Upper lobe of left lung (tissue), 6 donors: Measurements from ENCODE around the gene NSD2. TPM values are rescaled to one million over a fixed set of nuclear protein-coding genes. Genes with fewer than 3 reads are reported as not detected.
A peak's percentile ranks its signal among the peaks of the same experiment; 100 is the strongest.

Experiments
- ATAC-seq, 2 donors: fragments of 200-7000 bp; cut with Tn5 transposase; one replicate each; pipeline ENCODE4 v1.9.1; 2022; ENCODE audit warnings: mild to moderate bottlenecking in 2 of 2, moderate library complexity in 2 of 2; ENCODE audit not compliant: low FRiP score in 2 of 2
- DNase-seq, 2 donors: peaks; one replicate each; pipeline ENCODE4 v3.0.0-alpha.2; 2019 to 2020
- H3K27ac ChIP-seq, 4 donors: fragments of 200-600 bp; sonication (generic); one replicate each; pipeline ENCODE4 v1.5.1; 2016 to 2019
- H3K27me3 ChIP-seq, 4 donors: fragments of 200-600 bp; sonication (generic); one replicate each; pipeline ENCODE4 v1.5.1; 2017 to 2019
- H3K36me3 ChIP-seq, 4 donors: fragments of 200-600 bp; sonication (generic); one replicate each; pipeline ENCODE4 v1.5.1; 2016 to 2019
- H3K4me1 ChIP-seq, 4 donors: fragments of 200-600 bp; sonication (generic); one replicate each; pipeline ENCODE4 v1.5.1; 2018 to 2019
- H3K4me3 ChIP-seq, 4 donors: fragments of 200-600 bp; sonication (generic); one replicate each; pipeline ENCODE4 v1.5.1; 2017 to 2019; ENCODE audit warnings: mild to moderate bottlenecking in 2 of 4, moderate library complexity in 1 of 4
- H3K9me3 ChIP-seq, 4 donors: fragments of 200-600 bp; sonication (generic); one replicate each; pipeline ENCODE4 v1.5.1; 2018 to 2019
- CTCF ChIP-seq, 6 experiments: fragments of 450-650 bp in 4 of 6; fragments of 200-600 bp in 2 of 6; sonication (generic) in 2 of 6; IDR thresholded peaks; one replicate each; pipeline ENCODE4 v1.5.1; 2016 to 2019; ENCODE audit warnings: antibody characterized with exemption in 6 of 6
- EP300 ChIP-seq, 4 donors: sonication (generic); formaldehyde crosslinking; IDR thresholded peaks; one replicate each; pipeline ENCODE4 v1.5.1; 2017; ENCODE audit warnings: antibody characterized with exemption in 4 of 4, control low read depth in 2 of 4
- POLR2A ChIP-seq, 4 donors: fragments of 450-650 bp; IDR thresholded peaks; one replicate each; pipeline ENCODE4 v1.5.1; 2016 to 2017; ENCODE audit warnings: antibody characterized with exemption in 4 of 4, mild to moderate bottlenecking in 2 of 4
- POLR2AphosphoS5 ChIP-seq, 2 donors: sonication (generic); formaldehyde crosslinking; IDR thresholded peaks; one replicate each; pipeline ENCODE4 v1.5.1; 2017; ENCODE audit warnings: antibody characterized with exemption in 2 of 2
- WGBS, 2 donors: methylation state at CpG; one replicate each; pipeline ENCODE4 v1.1.5; 2017 to 2018; 5-methylcytosine and 5-hydroxymethylcytosine counted together
- total RNA-seq, 6 donors: library from RNA; depleted of rRNA in 4 of 6; stranded (reverse); fragments of >200 nt in 4 of 6; gene quantifications; one replicate each; pipeline versions ENCODE4 v1.1.0 to v1.2.1, GENCODE V29; 2016 to 2021
- donor health status: DM: no; HTN: no; CAD: no; lungs with moderate emphysema.
- donor health status: DM: no; HTN: yes; CAD: no; lungs with severe emphysema.

The NSD2 gene
- total RNA-seq, 6 donors from 2014 or later, result 35.7 to 164 (median 53.1) TPM

GRCh38 chr4:1852904-1853623 is 18.1 kb upstream of the NSD2 start:
- H3K36me3 ChIP-seq, result peaks cover 0 to 8% (median under 1%) of the 10 kb centered on the region in 4 donors
- no peaks in the 10 kb centered on the region for H3K27me3 ChIP-seq
- no peak for TF ChIP-seq POLR2A (IDR thresholded peaks at IDR 0.05)
- no peak for TF ChIP-seq POLR2AphosphoS5 (IDR thresholded peaks at IDR 0.05)
- TF ChIP-seq CTCF (IDR thresholded peaks at IDR 0.05), result no peak
- no peak for TF ChIP-seq EP300 (IDR thresholded peaks at IDR 0.05)
- no peaks in the 10 kb centered on the region for H3K9me3 ChIP-seq
- WGBS, 2 donors, result 78 to 88% methylated on average over 9 of the region's 9 CpGs
- ATAC-seq (no peak), DNase-seq (peak in 1 of 2 donors; percentile 47)
- H3K4me1 ChIP-seq, result peaks cover 22 to 61% (median 41%) of the 10 kb centered on the region in 4 donors
- H3K4me3 ChIP-seq, result no peak overlapping the region
- peak overlapping the region in 1 of 4 donors; percentile 8 for H3K27ac ChIP-seq

- TF ChIP-seq CTCF (IDR thresholded peaks at IDR 0.05) (no peak), POLR2A (IDR thresholded peaks at IDR 0.05) (no peak)
- H3K9me3 ChIP-seq, result no peaks in the 10 kb centered on the region
- H3K4me1 ChIP-seq, result peaks cover 22 to 61% (median 41%) of the 10 kb centered on the region in 4 donors
- ATAC-seq (no peak), DNase-seq (no peak)
- no peaks in the 10 kb centered on the region for H3K36me3 ChIP-seq
- WGBS, 2 donors, result 70 to 76% methylated on average over 1 of the region's 1 CpG
- H3K4me3 ChIP-seq, result peak overlapping the region in 3 of 4 donors; percentile 72 to 98 (median 79)
- peak overlapping the region in 2 of 4 donors; percentile 83 to 87 for H3K27ac ChIP-seq
- H3K27me3 ChIP-seq, result no peaks in the 10 kb centered on the region
Observed at GRCh38 chr4:1854752-1855151, 16.4 kb upstream of the NSD2 start.

- Histone ChIP-seq H3K4me3 (peak overlapping the region; percentile 72 to 98 (median 80)), H3K27me3 (no peaks in the 10 kb centered on the region), H3K27ac (peak overlapping the region; percentile 81 to 88 (median 85)), H3K36me3 (no peaks in the 10 kb centered on the region), H3K9me3 (no peaks in the 10 kb centered on the region), H3K4me1 (peaks cover 22 to 61% (median 41%) of the 10 kb centered on the region in 4 donors)
- TF ChIP-seq POLR2A (IDR thresholded peaks at IDR 0.05) (peak in 1 of 4 donors; percentile 61), EP300 (IDR thresholded peaks at IDR 0.05) (no peak)
- DNase-seq (peak in 1 of 2 donors; percentile 33), ATAC-seq (peak in 1 of 2 donors; percentile 61)
- 1 to 3% methylated on average over 21 to 28 of the region's 92 CpGs for WGBS, 2 donors
Observed at GRCh38 chr4:1855333-1856070, 15.7 kb upstream of the NSD2 start.

GRCh38 chr4:1856071-1856942 is 14.9 kb upstream of the NSD2 start, which contains the start of gene LETM1:
LETM1 (minus strand) TSS chr4:1856156; CDS start chr4:1855950, 206 bp downstream.
- ATAC-seq (peak; percentile 98 to 99), DNase-seq (peak; percentile 98 to 99)
- Histone ChIP-seq H3K27me3 (no peaks in the 10 kb centered on the region), H3K36me3 (no peaks in the 10 kb centered on the region), H3K4me1 (peaks cover 20 to 54% (median 35%) of the 10 kb centered on the region in 4 donors), H3K4me3 (peak within 1 kb of the TSS; percentile 72 to 98 (median 80)), H3K27ac (peak within 1 kb of the TSS; percentile 81 to 88 (median 85)), H3K9me3 (no peaks in the 10 kb centered on the region)
- 0 to 1% methylated on average over 10 to 58 of the region's 107 CpGs for WGBS, 2 donors
- TF ChIP-seq EP300 (IDR thresholded peaks at IDR 0.05), result no peak
- TF ChIP-seq POLR2A (IDR thresholded peaks at IDR 0.05), result peak; percentile 9 to 82 (median 26)
- TF ChIP-seq POLR2AphosphoS5 (IDR thresholded peaks at IDR 0.05), result peak; percentile 53 to 78
- TF ChIP-seq CTCF (IDR thresholded peaks at IDR 0.05), result peak in 4 of 6 experiments; percentile 17 to 59 (median 36)
